ENCODE data around the gene HS3ST6.
"Not testable (repeated sequence)": the region's sequence is repeated elsewhere in the genome, so short reads cannot be mapped to it uniquely, and the experiment has no call there.

HS3ST6 gene

GRCh38 chr16:1924095-1924494 is 5.9 kb upstream of the HS3ST6 start:
- Mint-ChIP-seq H3K27me3 (peaks cover 55 to 69% of the 10 kb centered on the region in 2 donors), H3K4me3 (no peak overlapping the region)
- no peak for ATAC-seq (replicated peaks)

GRCh38 chr16:1923299-1924034 is 5.3 kb upstream of the HS3ST6 start:
- no peaks in the 10 kb centered on the region for H3K36me3 Mint-ChIP-seq
- H3K4me3 Mint-ChIP-seq = no peak overlapping the region
- peaks cover 0 to 2% of the 10 kb centered on the region in 2 donors for H3K9me3 Mint-ChIP-seq
- peaks cover 3 to 17% of the 10 kb centered on the region in 2 donors for H3K4me1 Mint-ChIP-seq
- DNase-seq (no peak), ATAC-seq (replicated peaks) (no peak)
- H3K27me3 Mint-ChIP-seq = peaks cover 59 to 75% of the 10 kb centered on the region in 2 donors
- H3K27ac Mint-ChIP-seq = no peak overlapping the region

More at GRCh38 chr16:1924095-1924494, 5.9 kb upstream of the HS3ST6 start:
- H3K27ac Mint-ChIP-seq = no peak overlapping the region
- peaks cover 2 to 20% of the 10 kb centered on the region in 2 donors for H3K4me1 Mint-ChIP-seq
- peaks cover 0 to 2% of the 10 kb centered on the region in 2 donors for H3K9me3 Mint-ChIP-seq
- no peaks in the 10 kb centered on the region for H3K36me3 Mint-ChIP-seq
- DNase-seq = no peak

- no peak overlapping the region for H3K27ac Mint-ChIP-seq
- H3K4me1 Mint-ChIP-seq = peaks cover 3 to 17% of the 10 kb centered on the region in 2 donors
- peaks cover 59 to 82% of the 10 kb centered on the region in 2 donors for H3K27me3 Mint-ChIP-seq
- DNase-seq (no peak), ATAC-seq (replicated peaks) (no peak)
- no peak overlapping the region for H3K4me3 Mint-ChIP-seq
- H3K36me3 Mint-ChIP-seq = no peaks in the 10 kb centered on the region
- H3K9me3 Mint-ChIP-seq = peaks cover 0 to 2% of the 10 kb centered on the region in 2 donors
Observed at GRCh38 chr16:1922357-1922756, 4.1 kb upstream of the HS3ST6 start.

DNA sequence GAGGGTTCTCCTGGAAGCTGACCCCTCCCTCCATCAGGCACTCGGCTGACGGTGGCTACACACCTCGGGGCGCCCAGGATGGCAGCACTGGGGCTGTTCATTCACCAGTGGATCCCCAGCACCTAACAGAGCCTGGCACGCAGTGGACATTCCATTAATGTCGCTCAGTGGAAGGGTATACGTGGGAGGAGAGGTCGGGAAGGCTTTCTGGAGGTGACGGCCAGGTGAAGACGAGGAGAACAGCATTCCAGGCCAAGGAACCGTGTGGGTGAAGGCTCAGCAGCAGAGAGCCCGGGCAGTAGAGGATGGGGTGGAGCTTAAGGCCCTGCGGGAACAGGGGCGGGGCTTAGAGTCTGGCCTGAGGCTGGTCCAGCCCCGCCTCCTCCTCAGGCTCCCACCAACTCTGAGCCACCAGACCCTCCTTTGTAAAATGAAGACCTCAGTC is 2.5 kb upstream of the HS3ST6 start:
- Mint-ChIP-seq H3K4me1 (peaks cover 3 to 17% of the 10 kb centered on the region in 2 donors), H3K4me3 (no peak overlapping the region), H3K36me3 (no peaks in the 10 kb centered on the region), H3K27ac (no peak overlapping the region), H3K27me3 (peaks cover 73 to 94% of the 10 kb centered on the region in 2 donors), H3K9me3 (peaks cover 0 to 2% of the 10 kb centered on the region in 2 donors)
- ATAC-seq (replicated peaks) (peak; percentile 70 to 71), DNase-seq (no peak)

- Mint-ChIP-seq H3K4me1 (peaks cover 3 to 20% of the 10 kb centered on the region in 2 donors), H3K27me3 (peaks cover 74 to 94% of the 10 kb centered on the region in 2 donors)
- not testable (repeated sequence) for H3K27ac Mint-ChIP-seq; ATAC-seq (replicated peaks); H3K9me3 Mint-ChIP-seq; H3K36me3 Mint-ChIP-seq; DNase-seq; H3K4me3 Mint-ChIP-seq
Observed at GRCh38 chr16:1920122-1920521, 1.9 kb upstream of the HS3ST6 start.

DNA sequence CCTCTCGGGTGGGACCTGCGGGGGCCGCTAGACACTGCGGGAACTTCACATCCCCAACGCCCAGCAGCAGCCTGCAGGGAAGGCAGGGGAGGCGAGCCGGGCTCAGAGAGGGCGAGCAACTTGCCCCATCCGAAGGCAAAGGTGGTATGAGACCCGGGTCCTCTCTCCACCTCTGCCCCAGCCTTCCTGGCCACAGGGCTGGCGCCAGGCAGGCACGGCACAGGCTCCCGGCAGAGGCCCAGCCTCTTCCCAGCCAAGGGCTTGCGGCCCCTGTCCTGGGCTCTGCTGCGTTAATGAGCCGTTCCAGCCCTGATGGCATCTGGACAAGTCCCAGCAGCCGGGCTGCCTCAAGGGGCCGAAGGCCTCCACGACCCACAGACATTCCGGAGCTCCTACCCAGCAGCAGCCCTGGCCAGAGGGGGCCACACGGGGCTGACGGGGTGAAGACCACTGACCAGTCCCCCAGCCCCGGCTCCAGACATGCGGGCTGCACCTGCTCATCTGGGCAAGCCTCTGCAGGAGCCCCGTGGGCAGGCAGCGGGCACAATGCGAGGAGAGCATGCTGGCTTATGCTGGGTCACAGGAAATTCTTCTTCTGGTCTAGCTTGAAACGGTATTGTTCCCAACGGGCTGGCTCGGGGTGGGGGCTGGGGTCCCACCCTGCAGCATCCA is 1.2 kb upstream of the HS3ST6 start:
- Mint-ChIP-seq H3K9me3 (peaks cover 0 to 2% of the 10 kb centered on the region in 2 donors), H3K4me1 (peaks cover 3 to 23% of the 10 kb centered on the region in 2 donors), H3K27me3 (peaks cover 72 to 94% of the 10 kb centered on the region in 2 donors), H3K4me3 (no peak overlapping the region), H3K36me3 (no peaks in the 10 kb centered on the region), H3K27ac (no peak overlapping the region)
- DNase-seq = no peak
- no peak for ATAC-seq (replicated peaks)

GRCh38 chr16:1917665-1918350 is 407 bp downstream of the HS3ST6 start:
- Mint-ChIP-seq H3K4me1 (peaks cover 4 to 16% of the 10 kb centered on the region in 2 donors), H3K27me3 (peaks cover 65 to 88% of the 10 kb centered on the region in 2 donors)

DNA sequence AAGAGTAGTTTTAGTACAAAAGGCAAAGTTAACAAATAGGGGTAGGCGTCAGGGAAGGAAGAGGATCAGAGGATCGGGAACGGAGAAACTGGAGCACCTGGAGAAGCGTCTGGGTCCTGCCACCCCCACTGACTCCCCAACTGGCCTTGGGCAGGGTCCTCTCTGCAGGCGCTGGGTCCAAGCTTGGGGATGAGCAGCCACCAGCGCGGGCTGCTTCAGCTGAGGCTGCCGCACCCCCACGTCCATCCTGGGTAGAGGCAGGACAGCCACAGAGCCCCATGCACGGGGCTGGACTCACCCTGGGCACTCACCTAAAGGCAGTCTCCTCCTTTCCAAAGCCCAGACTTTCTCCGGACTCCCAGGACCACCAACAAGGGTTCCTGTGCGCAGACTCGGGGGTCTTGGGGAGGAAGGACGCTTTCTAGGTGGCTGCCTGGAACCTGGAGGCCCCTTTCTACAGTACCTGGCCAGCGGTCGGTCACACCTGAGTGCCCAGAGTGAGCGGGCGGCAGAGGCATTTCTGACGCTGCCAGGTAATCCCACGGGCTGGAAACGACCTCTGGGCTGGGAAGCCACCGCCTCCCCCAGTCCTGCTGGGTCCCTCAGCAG is 1.1 kb downstream of the HS3ST6 start:
- DNase-seq (no peak), ATAC-seq (replicated peaks) (no peak)
- Mint-ChIP-seq H3K27me3 (peaks cover 65 to 88% of the 10 kb centered on the region in 2 donors), H3K9me3 (no peaks in the 10 kb centered on the region), H3K4me1 (peaks cover 4 to 16% of the 10 kb centered on the region in 2 donors), H3K36me3 (no peaks in the 10 kb centered on the region), H3K27ac (no peak overlapping the region), H3K4me3 (no peak overlapping the region)

More at GRCh38 chr16:1917665-1918350, 407 bp downstream of the HS3ST6 start:
- no peak for DNase-seq
- H3K4me3 Mint-ChIP-seq = no peak overlapping the region
- H3K27ac Mint-ChIP-seq = no peak overlapping the region
- ATAC-seq (replicated peaks) = no peak
- H3K36me3 Mint-ChIP-seq = no peaks in the 10 kb centered on the region
- peaks cover 0 to 2% of the 10 kb centered on the region in 2 donors for H3K9me3 Mint-ChIP-seq

GRCh38 chr16:1916640-1916990 is 1.6 kb downstream of the HS3ST6 start:
- Mint-ChIP-seq H3K4me1 (peaks cover 4 to 16% of the 10 kb centered on the region in 2 donors), H3K9me3 (no peaks in the 10 kb centered on the region), H3K27me3 (peaks cover 61 to 83% of the 10 kb centered on the region in 2 donors), H3K36me3 (no peaks in the 10 kb centered on the region), H3K4me3 (no peak overlapping the region), H3K27ac (no peak overlapping the region)
- ATAC-seq (replicated peaks) (no peak), DNase-seq (no peak)

DNA sequence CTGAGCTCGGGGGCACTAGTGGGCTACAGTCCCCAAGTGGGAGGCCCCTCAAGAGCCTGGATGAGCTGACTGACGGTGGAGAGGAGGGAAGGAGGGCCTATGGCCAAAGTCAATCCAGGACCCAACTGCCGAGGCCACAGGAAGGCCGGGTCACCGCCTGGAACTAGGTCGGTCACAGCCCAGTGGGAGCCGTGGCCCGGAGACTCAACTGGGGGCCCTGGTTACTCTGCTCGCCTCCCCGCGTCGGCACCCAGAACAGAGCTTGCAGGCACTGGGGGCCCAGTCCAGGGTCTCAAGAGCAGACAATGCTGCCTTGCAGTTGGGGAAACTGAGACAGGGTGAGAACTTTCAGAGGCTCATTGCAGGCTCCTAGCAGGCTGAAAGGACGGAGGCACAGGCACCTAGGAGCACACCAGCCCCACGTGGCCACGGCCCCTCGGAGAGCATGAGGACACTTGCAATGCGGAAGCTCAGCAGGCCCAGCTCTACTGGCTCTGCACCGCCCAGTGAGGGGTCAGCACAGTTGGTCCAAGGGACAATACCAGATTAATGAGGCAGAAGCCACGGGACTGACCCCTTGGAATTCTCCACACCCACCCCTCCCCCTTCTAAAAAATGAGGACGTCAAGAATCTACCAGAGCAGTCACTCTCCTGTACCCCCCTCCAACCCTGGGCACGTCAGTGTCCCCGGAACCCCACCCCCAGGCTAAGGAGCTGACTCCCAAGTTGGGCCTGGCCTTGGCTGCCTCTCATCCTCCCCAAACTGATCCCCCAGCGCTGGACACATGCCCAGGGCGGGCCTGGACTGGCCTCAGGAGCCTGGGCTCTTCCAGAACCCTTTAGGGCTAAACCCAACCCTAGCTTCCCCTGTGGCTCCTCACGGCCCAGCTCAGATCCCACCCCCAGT is 2.2 kb downstream of the HS3ST6 start:
- H3K4me1 Mint-ChIP-seq = peaks cover 4 to 11% of the 10 kb centered on the region in 2 donors
- no peaks in the 10 kb centered on the region for H3K9me3 Mint-ChIP-seq
- DNase-seq = no peak
- ATAC-seq (replicated peaks) = no peak
- H3K27ac Mint-ChIP-seq = no peak overlapping the region
- no peak overlapping the region for H3K4me3 Mint-ChIP-seq
- peaks cover 55 to 76% of the 10 kb centered on the region in 2 donors for H3K27me3 Mint-ChIP-seq
- H3K36me3 Mint-ChIP-seq = no peaks in the 10 kb centered on the region

DNA sequence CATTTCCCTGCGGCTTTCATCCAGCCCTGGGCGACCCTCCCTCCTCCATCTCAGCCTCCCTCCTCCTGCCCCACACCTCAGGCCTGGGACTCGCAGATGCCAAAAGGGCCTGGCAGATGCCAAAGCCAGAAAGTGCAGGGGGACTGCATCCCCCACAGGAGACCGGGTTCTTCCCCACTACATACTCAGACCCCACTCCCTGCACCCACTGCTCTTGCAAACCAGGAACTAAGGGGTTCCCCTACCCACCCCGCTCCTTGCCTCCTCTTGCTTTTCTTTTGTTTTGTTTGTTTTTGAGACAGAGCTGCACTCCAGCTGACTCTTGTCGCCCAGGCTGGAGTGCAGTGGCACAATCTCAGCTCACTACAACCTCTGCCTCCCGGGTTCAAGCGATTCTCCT is 3.2 kb downstream of the HS3ST6 start:
- no peaks in the 10 kb centered on the region for H3K36me3 Mint-ChIP-seq
- H3K27me3 Mint-ChIP-seq = peaks cover 45 to 66% of the 10 kb centered on the region in 2 donors
- H3K4me1 Mint-ChIP-seq = peaks cover 3 to 5% of the 10 kb centered on the region in 2 donors
- ATAC-seq (replicated peaks) (peak in 1 of 2 donors; percentile 24), DNase-seq (no peak)
- H3K4me3 Mint-ChIP-seq = no peak overlapping the region
- H3K9me3 Mint-ChIP-seq = no peaks in the 10 kb centered on the region
- no peak overlapping the region for H3K27ac Mint-ChIP-seq

DNA sequence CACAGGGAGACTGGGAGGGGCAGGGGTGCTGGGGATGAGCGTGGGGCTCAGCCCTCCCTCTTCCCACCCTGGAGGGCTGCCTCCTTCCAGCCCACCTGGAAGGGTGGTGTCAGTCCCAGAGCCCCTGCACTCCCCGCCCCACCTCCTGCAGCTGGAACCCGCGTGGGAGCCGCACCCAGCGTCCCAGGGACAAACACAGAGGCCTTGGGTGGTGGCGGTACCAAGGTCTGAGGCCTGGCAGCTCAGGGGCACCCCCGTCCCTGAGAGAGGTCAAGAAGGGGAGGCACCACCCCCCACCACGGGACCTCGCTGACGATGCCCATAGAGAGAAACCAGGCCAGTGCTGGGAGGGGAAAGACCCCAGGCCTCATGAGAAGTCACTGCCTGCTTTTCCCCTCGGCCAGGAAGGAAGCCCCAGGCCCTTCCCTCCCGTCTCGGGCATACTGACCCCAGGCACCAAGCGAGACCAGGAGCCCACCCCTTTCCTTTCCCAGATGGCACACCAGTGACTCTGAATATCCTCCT is 4.1 kb downstream of the HS3ST6 start:
- no peak for ATAC-seq (replicated peaks)
- Mint-ChIP-seq H3K4me1 (peaks cover 3 to 5% of the 10 kb centered on the region in 2 donors), H3K4me3 (no peak overlapping the region), H3K9me3 (no peaks in the 10 kb centered on the region), H3K27me3 (peaks cover 43 to 58% of the 10 kb centered on the region in 2 donors), H3K27ac (no peak overlapping the region), H3K36me3 (no peaks in the 10 kb centered on the region)
- no peak for DNase-seq
